Stimulated activated CD8-positive, alpha-beta memory T cell treated with anti-CD3 and anti-CD28 coated beads, Interleukin-12 subunit alpha, Interleukin-12 subunit beta, amount 100 ng/mL, for 24 hours (primary cell): ENCODE data around the gene GALNT10.
A peak's percentile ranks its signal among the peaks of the same experiment; 100 is the strongest.

Experiments used
- DNase-seq: peaks from one replicate; pipeline ENCODE4 v3.0.0-alpha.2; 2020; ENCODE audit errors: extremely low read depth

GALNT10 gene

DNA sequence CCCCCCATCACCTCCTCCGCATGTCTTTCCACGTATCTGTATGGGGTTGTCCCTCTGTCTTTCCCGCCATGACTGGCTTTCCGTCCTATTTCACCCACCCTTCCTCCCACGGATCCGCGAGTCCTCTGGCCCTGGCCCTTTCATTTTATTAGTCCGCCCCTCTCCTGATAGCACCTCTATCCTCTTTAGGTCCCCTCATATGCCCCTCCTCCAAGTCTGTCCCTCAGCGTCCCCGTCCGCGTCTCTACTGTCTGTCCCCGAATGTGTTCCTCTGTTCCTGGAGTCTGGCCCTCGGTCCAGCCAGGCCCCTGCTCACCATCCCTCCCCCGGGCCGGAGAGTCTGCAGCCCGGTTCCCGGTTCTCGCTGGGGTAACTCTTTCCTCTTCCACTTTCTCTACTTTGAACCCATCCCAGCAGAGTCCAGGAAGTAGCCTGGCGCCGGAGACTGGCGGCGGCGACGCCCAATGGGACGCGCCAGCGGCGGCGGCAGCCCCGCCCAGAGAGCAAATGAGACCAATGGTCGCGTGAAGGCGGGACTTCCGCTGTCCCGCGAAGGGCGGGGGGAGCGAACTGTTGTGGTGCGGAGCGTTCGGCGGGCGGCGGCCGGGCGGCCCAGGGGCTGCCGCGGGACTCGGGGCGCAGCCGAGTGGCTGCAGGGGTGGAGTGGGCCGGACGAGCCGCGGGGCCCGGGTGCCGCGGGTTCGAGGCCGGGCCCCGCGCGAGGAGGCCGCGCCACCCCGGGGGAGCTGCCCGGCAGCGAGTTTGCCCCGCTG lies 255.1 kb downstream of the GALNT10 start, which contains the start of gene SAP30L:
Gene SAP30L (plus strand): TSS at position 576 of the 773 bp plus-strand sequence. CDS start 608 bp downstream, outside the sequence.
- DNase-seq = peak; percentile 83

DNA sequence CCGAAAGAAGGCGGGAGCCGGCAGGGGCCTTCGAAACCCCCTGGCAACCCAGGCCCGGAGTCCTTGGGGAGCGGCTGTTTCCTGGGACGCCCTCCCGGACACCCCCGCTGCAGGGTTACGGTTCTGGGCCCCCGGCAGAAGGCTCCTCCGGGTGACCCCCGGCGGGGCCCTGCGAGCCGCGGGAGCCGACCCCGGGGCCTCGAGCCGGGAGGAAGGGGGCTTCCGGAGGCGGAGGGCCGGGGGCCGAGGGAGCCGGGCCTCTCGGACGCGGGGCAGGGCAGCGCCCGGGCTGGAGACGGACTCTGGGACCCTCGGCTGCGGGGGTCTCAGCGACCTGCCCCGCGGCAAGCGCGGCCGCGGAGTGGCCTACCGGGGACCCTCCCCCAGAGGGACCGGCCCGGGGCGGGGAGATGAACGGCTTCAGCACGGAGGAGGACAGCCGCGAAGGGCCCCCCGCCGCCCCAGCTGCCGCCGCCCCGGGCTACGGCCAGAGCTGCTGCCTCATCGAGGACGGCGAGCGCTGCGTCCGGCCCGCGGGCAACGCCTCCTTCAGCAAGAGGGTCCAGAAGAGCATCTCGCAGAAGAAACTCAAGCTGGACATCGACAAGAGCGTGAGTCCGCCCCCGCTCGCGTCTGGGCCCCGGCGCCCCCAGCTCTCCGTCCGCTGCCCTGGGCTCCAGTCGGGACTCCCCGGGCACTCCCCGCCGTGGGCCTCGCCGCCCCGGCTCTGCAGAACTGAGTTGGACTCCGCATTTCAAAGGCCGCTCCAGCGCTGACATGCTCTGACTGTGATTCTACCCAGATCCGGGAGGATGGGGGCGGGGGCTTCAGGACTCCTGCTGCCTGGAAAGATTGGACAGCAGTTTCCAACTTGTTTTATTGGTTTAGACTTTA lies 255.9 kb downstream of the GALNT10 start:
- DNase-seq = no peak

DNA sequence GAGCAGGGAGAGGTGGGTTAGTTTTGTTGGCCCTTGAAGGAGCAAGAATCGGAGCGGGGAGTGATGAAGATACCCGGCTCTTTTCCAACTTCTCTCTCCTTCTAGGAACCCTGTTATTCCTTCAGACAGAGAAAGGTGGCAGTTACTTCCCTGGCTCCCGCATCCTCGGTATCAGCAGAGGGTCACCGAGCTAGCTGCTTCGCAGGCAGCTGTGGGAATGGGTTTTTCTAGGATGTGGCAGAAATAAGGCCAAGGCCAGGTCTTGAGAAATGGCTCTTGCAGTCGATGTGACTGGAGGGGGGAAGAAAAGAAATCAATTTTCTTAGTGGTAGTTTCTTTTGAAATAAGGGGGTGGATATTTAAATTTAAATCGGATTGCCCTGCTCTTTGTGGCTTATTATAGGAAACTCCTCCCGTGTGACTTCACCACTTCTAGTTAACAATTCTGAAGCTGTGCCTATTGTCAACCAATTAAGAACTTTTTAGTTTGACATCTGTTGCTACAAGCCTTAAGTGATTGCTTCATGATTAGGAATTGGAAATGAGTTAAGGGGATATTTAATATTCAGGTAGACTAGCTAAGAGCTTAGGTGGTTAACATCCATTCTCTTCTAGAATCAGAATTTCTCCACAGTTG lies 256.7 kb downstream of the GALNT10 start:
- DNase-seq = no peak

DNA sequence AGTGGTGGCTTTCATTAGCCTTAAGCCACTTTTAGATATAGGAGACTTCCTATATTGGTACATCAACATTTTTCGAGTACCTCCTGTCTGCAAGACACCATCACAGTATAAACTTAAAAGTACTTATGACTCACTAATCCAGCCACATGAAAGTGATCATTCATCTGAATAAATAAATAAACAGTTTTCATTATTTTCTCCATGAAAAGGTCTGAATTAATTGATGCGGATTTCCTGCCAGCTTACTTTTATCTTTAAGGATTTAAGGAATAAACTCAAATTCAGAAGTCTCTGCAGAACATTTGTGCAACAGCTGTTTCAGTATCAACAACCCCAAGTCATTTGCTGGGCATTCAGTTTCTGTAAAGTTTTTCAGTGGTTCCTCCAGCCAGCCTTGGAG lies 259.3 kb downstream of the GALNT10 start:
- DNase-seq = no peak

DNA sequence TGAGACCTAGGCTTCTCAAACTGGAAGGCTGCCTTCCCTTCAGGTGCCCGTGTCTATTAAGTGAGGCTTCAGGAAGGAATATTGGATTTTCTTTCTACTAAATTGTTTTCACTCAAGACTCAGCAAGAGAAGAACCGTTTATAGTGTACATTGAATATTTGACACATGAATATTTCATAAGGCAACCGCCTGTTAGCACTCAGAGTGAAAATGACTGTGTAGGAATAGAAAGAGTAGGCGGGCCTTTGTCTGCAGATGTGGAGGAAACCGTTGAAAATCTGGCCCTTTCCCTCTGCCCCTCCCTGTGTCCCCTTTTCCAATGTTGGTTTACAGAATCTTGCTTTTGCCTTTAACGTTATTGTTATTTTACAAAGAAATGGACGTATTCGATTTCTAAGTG lies 261.4 kb downstream of the GALNT10 start:
- DNase-seq = no peak

DNA sequence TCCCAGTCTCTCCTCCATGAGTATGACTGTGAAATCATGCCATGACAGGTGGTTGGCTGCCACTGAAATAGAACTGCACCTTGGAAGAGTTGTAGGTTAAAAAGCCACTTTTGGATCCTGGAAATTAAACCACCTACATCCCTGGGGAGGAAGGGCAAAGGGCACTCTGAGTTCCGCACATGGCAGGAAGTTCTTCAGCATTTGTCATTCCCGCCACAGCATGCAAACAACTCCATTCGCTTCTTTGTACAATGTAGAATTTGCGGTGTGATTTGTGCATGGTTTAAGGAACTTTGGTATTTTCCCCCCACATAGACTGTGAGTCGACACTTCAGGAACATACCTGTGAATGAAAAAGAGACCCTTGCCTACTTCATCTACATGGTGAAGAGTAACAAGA lies 265.1 kb downstream of the GALNT10 start:
- DNase-seq = no peak

DNA sequence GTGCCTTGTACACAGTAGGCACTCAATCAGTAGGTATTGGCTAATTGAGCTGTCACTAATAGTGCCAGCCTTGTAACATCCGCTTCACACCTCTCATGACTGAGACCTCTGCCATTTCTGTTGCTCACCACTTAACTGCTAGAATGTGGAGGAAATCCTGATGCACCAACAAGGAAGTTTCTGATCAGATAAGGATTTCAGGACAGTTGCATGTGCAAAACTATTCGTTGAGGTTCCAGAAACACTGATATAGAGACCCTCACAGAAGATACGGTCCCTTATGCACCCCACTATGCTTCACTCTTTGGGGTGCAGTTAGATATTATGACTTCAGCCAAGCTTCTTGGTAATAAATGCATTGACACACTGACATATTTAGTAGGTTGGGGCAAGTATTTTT lies 266.0 kb downstream of the GALNT10 start:
- no peak for DNase-seq

DNA sequence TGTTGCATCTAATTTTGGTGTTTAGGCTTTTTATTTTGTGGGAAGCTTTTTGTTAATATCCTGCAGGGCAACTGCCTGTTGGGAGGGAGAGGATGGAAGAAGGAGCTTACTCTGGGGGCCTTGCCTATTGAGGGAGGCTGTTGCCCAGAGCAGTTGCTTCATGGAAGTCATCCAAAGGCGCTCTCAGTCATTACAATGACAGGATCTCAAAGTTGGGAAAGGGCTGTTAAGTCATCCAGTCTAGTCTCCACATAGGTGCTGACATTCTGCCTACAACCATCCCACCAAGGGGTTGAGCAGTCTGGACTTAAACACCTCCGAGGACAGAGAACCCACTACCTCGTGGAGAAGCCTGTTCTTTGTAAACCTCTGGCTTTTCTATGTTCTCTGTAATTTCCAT lies 268.5 kb downstream of the GALNT10 start:
- no peak for DNase-seq

DNA sequence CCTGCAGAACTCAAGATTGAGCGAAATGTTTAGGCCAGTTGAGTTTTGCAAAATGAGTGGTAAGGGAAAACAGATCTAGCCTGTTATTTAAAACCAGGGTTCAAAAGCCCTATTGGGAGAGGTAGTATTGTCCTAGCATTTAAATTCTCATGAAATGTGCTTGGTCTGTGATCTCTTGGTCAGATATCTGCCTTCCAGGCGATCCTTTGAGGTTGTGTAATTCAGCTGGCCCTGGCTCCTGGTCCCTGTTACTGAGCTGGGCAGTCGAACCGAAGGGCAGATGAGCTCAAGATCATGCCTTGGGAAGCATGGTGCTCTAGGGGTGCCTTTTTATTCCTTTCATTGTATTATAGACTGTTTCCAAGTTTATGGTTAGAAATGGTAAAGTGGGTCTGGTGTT lies 269.6 kb downstream of the GALNT10 start:
- DNase-seq = no peak

DNA sequence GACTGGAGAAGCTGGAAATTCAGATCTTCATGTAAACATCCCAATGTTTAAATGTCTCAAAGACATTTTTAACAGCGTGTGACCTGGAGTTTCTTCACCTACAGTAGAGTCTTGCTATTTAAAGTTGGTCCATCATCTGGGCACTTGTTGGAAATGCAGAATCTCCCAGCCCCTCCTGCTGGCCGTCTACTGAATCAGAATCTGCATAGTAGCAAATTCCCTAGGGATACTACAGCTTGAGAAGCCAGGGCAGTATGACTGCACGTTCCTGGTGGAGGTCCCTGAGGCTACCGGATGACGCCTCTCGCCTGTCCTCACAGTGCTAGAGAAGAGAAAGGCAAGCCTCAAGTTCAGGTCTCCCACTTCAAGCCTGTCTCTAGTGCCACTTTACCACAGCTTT lies 271.0 kb downstream of the GALNT10 start:
- no peak for DNase-seq

DNA sequence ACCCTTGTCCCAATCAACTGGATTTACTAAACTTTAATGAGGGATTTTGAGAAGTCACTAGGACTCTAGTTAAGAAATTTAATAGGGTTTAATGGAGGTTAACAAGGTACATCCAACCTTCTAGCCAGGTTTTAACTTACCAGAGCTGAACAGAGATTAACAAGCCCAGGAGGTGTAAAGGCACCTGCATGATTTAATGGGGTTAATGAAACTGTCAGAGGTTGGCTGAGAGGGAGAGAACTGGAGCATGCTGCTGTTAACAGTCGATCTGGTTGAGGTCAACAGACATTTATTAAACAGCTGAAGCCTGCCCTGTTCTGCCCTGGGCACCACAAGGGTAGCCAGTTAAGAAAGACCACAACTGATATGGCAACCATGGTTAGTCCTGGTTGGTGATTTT lies 273.9 kb downstream of the GALNT10 start:
- DNase-seq = no peak

DNA sequence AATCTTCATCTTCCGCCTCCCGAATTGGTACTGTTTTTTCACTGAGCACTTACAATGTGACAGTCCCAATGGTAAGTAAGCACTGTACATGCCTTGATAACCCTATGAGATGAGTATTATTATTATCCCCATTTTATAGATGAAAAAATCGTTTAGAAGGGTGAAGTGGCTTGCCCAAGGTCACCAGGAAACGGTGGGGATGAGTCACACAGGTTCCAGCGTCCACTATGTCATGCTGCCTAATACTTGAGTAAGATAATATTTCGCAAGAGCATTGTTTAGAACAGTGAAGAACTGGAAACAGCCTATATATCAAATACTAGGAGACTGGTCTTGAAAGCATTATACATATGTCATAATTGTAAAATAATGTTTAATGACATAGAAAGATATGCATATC lies 274.6 kb downstream of the GALNT10 start:
- no peak for DNase-seq

DNA sequence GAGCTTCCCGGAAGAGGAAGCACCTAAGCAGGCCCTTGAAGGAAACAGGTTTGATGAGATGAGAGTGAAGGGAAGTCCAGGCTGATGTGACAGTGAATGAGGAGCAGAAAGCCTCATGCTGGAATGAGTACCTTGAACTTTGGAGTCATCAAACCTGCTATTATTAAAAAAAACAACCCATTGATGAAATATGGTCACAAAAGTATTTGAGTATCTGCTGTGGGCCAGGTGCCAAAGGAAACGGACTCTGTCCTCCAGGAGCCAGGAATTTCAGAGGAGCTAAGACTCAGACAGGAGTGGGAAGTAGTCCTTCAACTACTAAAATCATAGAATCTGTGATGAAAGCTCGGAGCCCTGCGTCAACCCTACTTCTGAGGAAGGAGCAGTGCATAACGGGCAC lies 275.6 kb downstream of the GALNT10 start:
- no peak for DNase-seq

DNA sequence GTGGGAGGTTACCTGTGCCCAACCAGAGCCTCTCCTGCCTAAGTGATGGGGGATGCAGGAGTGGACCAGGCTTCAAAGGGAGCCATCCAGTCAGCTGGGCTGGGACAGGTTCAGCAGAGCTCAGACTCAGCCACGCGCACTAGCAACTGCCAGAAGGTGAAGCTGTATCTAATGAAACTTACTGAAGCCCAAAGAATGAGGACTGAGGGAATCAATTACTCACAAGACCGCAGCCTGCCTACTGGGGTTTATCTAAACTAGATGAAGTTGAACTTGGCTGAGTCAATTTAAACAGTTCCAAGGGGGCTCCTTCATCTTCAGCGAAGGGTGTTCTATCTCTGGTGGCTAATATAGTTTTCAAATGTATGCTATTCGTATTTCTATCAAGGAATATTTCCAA lies 276.1 kb downstream of the GALNT10 start:
- no peak for DNase-seq

DNA sequence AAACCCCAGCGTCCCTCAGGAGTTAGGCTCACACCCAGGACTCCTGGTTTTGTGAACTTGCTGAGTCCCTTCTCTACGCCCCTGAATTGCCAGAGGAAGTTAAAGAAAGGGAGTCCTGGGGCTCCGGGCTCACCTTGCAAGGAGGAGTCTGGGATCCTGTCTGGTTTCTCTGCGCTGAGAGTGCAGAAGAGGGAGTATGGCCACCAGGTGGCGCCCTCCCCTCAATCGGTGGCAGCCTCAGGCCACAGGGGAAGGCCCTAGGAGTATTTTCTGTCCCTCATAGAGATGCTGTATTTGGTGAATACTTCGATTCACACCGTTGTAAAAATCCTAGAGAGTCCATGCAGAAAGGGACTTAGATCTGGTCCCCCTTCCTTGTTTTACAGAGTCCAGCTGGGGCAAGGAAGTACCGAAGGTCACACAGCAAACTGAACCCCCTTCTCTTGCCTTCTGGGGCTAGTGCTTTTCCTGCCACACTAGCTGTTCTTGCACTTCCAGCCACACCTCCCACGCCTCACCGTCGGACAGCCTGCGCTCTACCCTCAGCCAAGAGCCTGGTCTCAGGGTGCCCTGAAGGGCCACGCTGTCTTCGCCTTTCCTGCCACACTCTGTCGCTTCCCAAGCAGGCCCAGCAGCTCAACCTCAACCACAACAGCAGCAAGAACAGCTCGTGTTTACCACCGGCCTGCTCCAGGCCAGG lies 277.3 kb downstream of the GALNT10 start:
- peak; percentile 58 for DNase-seq

DNA sequence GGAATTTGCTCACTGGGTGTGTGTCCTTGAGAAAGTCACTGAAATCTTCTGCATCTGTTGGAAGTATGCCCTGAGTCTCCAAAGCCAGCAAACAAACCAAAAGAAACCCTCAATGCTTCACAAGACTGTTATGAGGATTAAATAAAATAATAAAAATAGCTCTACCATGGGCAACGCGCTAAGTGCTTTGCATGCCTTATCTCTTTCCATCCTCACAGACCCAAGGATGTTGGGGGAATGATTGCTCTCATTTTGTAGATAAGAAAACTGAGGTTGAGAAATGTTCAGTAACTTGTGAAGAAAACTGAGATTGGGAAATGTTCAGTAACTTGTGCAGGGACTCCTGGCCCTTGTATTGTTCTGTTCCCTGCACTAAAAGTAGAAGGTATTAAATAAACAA lies 279.6 kb downstream of the GALNT10 start:
- DNase-seq = no peak
